ENCODE measurements around the gene ATL2. TPM values are rescaled to one million over a fixed set of nuclear protein-coding genes. Genes with fewer than 3 reads are reported as not detected.

The ATL2 gene
- total RNA-seq, 2 donors from 2014 or later, result 70.9 to 88.7 TPM

GRCh38 chr2:38317725-38318124 is 59.3 kb downstream of the ATL2 start:
- H3K27me3 ChIP-seq (replicated peaks; ENCODE audit: insufficient read depth), result no peaks in the 10 kb centered on the region
- intact Hi-C loops (cut with DNase I), result loop anchor here (5.0 to 10.0 kb wide), 4 partner anchors 157 to 420 kb away; no protein-coding TSS in a partner anchor
- H3K27ac ChIP-seq, result no peak overlapping the region
- TF ChIP-seq POLR2AphosphoS5 (IDR thresholded peaks at IDR 0.05) (no peak), POLR2A (IDR thresholded peaks at IDR 0.05) (no peak)
- TF ChIP-seq, protein P1, sequence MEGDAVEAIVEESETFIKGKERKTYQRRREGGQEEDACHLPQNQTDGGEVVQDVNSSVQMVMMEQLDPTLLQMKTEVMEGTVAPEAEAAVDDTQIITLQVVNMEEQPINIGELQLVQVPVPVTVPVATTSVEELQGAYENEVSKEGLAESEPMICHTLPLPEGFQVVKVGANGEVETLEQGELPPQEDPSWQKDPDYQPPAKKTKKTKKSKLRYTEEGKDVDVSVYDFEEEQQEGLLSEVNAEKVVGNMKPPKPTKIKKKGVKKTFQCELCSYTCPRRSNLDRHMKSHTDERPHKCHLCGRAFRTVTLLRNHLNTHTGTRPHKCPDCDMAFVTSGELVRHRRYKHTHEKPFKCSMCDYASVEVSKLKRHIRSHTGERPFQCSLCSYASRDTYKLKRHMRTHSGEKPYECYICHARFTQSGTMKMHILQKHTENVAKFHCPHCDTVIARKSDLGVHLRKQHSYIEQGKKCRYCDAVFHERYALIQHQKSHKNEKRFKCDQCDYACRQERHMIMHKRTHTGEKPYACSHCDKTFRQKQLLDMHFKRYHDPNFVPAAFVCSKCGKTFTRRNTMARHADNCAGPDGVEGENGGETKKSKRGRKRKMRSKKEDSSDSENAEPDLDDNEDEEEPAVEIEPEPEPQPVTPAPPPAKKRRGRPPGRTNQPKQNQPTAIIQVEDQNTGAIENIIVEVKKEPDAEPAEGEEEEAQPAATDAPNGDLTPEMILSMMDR (IDR thresholded peaks at IDR 0.05), result no peak
- H3K36me3 ChIP-seq, result peaks cover 3 to 5% of the 10 kb centered on the region in 2 donors
- H3K4me1 ChIP-seq (replicated peaks), result peaks cover 3% of the 10 kb centered on the region
- DNase-seq (ENCODE audit: low spot score), result no peak
- H3K9me3 ChIP-seq, result no peaks in the 10 kb centered on the region
- no peak overlapping the region for H3K4me3 ChIP-seq

DNA sequence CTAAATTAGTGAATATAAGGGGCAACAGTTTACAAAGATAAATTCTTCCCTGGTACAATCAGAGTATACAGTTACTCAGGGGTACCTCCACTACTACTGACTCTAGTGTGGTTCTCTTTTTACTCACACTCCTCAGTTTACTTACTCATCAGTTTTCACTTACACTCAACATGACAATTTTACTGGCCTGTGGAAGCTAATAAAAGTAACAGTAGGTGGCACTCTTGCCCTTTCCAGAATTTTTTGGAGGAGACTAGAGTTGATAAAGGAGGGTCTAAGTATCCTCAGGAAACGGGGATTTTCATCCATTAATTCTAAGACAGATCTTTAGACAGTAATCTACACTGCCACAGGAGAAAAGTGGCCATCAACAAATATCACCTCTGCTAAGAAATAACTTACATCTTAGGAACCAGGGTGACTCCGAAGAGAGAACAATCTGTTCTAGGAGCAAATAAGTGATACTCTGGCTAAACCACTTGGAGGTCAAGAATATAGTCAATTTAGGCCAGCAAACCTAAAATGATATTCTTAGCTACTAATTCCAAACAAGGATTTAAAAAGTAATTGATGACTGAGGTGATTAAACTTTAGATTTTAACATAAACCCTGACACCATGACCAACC is 61.3 kb downstream of the ATL2 start:
- Histone ChIP-seq H3K27me3 (replicated peaks; ENCODE audit: insufficient read depth) (no peaks in the 10 kb centered on the region), H3K36me3 (peaks cover 3 to 5% of the 10 kb centered on the region in 2 donors)
- WGBS, result 27% methylated on average over 2 of the region's 2 CpGs

DNA sequence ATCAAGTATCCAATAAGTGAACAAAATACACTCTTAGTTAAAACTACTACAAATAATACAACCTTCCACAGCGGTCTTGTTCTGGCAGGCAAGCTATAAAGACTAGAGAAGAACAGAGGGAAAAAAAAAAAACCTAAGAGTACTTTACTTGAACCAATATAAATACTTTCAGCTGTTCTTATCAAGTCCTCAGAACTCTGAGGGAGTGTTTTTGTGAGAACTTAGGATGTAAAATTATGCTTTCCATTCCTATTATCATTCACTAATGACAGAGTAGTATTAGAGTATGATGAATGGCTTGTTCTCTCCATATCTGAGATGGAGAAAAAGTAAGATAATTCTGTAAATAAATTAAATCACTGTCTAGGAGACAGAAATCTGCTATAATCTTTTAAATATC is 68.3 kb downstream of the ATL2 start:
- DNase-seq (ENCODE audit: low spot score), result no peak
- no peak overlapping the region for H3K4me3 ChIP-seq
- no peak overlapping the region for H3K27ac ChIP-seq
- WGBS, result 51% methylated on average over 1 of the region's 1 CpG
- TF ChIP-seq POLR2AphosphoS5 (IDR thresholded peaks at IDR 0.05), result no peak
- TF ChIP-seq POLR2A (IDR thresholded peaks at IDR 0.05), result no peak
- TF ChIP-seq, protein P1 (IDR thresholded peaks at IDR 0.05), result no peak
- no peaks in the 10 kb centered on the region for H3K27me3 ChIP-seq (replicated peaks; ENCODE audit: insufficient read depth)
- H3K36me3 ChIP-seq, result no peaks in the 10 kb centered on the region
- H3K9me3 ChIP-seq, result no peaks in the 10 kb centered on the region
- H3K4me1 ChIP-seq (replicated peaks), result no peaks in the 10 kb centered on the region
- intact Hi-C loops (cut with DNase I), result no loop called here

More for the DNA sequence above, 61.3 kb downstream of the ATL2 start:
- peaks cover 3% of the 10 kb centered on the region for H3K4me1 ChIP-seq (replicated peaks)
- no peak for DNase-seq (ENCODE audit: low spot score)
- intact Hi-C loops (cut with DNase I), result loop anchor here (5.0 to 10.0 kb wide), 4 partner anchors 159 to 421 kb away; no protein-coding TSS in a partner anchor
- H3K27ac ChIP-seq, result peak overlapping the region; percentile 24 to 27
- H3K9me3 ChIP-seq, result no peaks in the 10 kb centered on the region
- no peak overlapping the region for H3K4me3 ChIP-seq
- TF ChIP-seq, protein P1 (IDR thresholded peaks at IDR 0.05), result peak; percentile 47 to 72 (median 69)
- TF ChIP-seq POLR2AphosphoS5 (IDR thresholded peaks at IDR 0.05) (peak; percentile 20), POLR2A (IDR thresholded peaks at IDR 0.05) (no peak)

GRCh38 chr2:38301969-38302702 is 74.9 kb downstream of the ATL2 start:
- 93% methylated on average over 3 of the region's 3 CpGs for WGBS
- no peaks in the 10 kb centered on the region for H3K9me3 ChIP-seq
- no peak for TF ChIP-seq POLR2AphosphoS5 (IDR thresholded peaks at IDR 0.05)
- H3K4me3 ChIP-seq, result no peak overlapping the region
- intact Hi-C loops (cut with DNase I), result no loop called here
- H3K27me3 ChIP-seq (replicated peaks; ENCODE audit: insufficient read depth), result no peaks in the 10 kb centered on the region
- no peak overlapping the region for H3K27ac ChIP-seq
- no peaks in the 10 kb centered on the region for H3K4me1 ChIP-seq (replicated peaks)
- peaks cover 0 to 5% of the 10 kb centered on the region in 2 donors for H3K36me3 ChIP-seq
- DNase-seq (ENCODE audit: low spot score), result no peak

DNA sequence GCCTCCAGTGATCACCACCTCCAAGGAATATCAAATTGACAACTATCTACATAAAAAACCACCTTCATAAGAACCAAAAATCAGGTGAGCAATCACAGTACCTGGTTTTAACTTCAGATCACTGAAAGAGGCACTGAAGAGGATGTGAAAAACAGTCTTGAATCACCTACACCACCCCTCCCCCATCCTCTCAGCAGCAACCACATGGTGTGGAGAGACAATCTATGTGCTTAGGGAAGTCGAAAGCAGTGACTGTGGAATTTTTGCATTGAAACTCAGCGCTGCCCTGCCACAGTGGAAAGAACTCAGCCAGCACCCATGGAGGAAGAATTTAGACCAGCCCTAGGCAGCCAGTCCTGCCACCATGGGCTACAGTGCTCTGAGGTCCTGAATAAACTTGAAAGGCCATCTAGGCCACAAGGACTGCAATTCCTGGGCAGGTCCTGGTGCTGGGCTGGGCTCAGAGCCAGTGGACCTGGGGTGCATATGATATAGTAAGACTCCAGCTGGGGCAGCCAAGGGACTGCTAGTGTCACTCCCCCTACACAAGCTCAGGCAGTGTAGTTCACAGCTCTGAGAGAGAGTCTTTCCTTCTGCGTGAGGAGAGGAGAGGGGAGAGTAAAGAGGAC is 75.6 kb downstream of the ATL2 start:
- H3K36me3 ChIP-seq, result peaks cover 0 to 5% of the 10 kb centered on the region in 2 donors
- TF ChIP-seq, protein P1 (IDR thresholded peaks at IDR 0.05), result no peak
- no peak for TF ChIP-seq POLR2A (IDR thresholded peaks at IDR 0.05)
- no peak for TF ChIP-seq POLR2AphosphoS5 (IDR thresholded peaks at IDR 0.05)
- no peaks in the 10 kb centered on the region for H3K4me1 ChIP-seq (replicated peaks)
- no peak overlapping the region for H3K4me3 ChIP-seq
- intact Hi-C loops (cut with DNase I), result no loop called here
- no peak overlapping the region for H3K27ac ChIP-seq
- H3K9me3 ChIP-seq, result no peaks in the 10 kb centered on the region
- DNase-seq (ENCODE audit: low spot score), result no peak
- no peaks in the 10 kb centered on the region for H3K27me3 ChIP-seq (replicated peaks; ENCODE audit: insufficient read depth)
- WGBS, result 94% methylated on average over 3 of the region's 3 CpGs

Measured in prostate gland (tissue), 2 donors.